ENCODE results near the gene OPN4.

Gene OPN4

DNA sequence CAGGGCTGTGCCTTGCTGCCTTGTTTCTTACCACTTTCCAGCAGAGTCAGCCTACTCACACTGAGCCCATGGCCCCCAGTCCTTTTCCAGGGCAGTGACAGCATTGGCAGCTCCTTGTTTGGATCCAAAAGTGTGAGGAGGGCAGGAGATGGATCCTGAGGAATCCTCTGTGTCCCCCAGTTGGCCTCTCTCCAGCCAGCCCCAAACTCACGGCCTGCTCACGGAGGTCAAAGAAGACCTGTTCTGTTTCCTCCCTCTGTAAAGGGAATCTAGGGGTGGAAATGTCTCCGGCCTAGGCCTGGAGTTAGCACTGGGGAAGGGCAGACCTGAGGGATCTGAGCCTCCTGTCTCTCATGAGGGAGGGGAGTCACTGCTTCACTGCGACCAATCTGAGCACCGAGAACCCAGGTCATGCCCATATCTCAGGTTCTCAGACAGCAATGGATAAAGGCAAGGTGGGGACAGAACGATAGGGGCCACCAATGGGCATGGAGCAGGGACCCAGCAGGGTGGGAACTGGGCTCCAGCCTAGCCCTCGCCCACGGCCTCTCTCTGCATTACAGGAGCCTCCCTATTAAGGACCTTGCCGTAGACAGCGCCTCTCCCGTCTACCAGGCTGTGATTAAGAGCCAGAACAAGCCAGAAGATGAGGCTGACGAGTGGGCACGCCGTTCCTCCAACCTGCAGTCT is 37.1 kb downstream of the OPN4 start:
- no peak overlapping the region for H3K4me3 ChIP-seq (ENCODE audit: low read depth, low read length)
- TF ChIP-seq CTCF (IDR thresholded peaks at IDR 0.05; ENCODE audit: low read depth, low read length) (no peak), MYC (IDR thresholded peaks at IDR 0.05; ENCODE audit: low read depth, low read length) (no peak), POLR2A (IDR thresholded peaks at IDR 0.05; ENCODE audit: extremely low read depth, insufficient read length) (no peak)
- TF ChIP-seq, protein P1, sequence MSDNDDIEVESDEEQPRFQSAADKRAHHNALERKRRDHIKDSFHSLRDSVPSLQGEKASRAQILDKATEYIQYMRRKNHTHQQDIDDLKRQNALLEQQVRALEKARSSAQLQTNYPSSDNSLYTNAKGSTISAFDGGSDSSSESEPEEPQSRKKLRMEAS (IDR thresholded peaks at IDR 0.05; ENCODE audit: low read depth, low read length), result no peak

DNA sequence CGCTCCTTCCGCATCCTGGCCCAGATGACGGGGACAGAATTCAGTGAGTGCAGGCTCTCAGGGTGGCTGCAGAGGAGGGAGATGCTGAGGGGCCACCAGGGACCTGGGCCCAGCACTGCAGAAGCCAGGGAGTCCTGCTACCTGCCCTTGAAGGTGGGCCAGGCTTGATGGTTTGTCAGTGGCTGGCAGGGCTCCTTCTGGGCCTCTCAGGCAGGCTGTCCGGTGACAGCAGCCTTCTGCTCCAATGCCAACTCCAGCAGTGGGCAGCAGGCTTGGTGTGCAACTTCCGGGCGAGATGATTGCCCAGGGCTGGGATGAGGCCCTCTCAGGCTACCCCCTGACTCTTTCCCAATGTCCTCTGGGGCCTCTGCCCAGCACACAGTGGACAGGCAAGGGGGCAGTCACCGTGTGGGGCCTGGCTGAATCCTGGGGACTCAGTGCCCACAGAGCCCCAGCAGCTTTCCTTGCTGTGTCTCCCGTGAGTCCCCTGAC is 37.7 kb downstream of the OPN4 start:
- TF ChIP-seq POLR2A (IDR thresholded peaks at IDR 0.05; ENCODE audit: extremely low read depth, insufficient read length) (no peak), CTCF (IDR thresholded peaks at IDR 0.05; ENCODE audit: low read depth, low read length) (no peak), MYC (IDR thresholded peaks at IDR 0.05; ENCODE audit: low read depth, low read length) (no peak)
- TF ChIP-seq, protein P1 (IDR thresholded peaks at IDR 0.05; ENCODE audit: low read depth, low read length), result no peak
- no peak for DNase-seq (ENCODE audit: low read depth)
- H3K4me3 ChIP-seq (ENCODE audit: low read depth, low read length), result no peak overlapping the region

More for the DNA sequence above, 37.1 kb downstream of the OPN4 start:
- DNase-seq (ENCODE audit: low read depth), result no peak

DNA sequence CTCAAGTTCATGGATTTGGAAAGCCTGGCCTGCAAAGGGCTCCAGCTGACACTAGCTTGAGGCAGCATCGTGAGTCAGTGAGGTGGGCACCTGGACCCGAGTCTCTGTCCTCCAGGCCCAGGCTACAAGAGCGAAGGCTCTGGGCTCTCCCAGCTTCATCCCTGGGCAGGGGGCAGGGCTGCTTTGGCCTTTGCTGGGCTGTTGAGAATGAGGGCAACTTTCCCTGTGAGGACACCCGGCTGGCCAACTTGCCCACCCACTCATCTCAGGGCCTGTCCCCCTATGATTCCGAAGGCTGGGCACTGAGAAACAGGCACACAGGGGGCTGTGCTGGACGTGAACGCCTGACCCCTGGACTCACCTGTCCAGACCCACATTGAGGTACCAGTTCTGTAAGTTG is 38.3 kb downstream of the OPN4 start:
- TF ChIP-seq CTCF (IDR thresholded peaks at IDR 0.05; ENCODE audit: low read depth, low read length) (no peak), MYC (IDR thresholded peaks at IDR 0.05; ENCODE audit: low read depth, low read length) (no peak), POLR2A (IDR thresholded peaks at IDR 0.05; ENCODE audit: extremely low read depth, insufficient read length) (no peak)
- TF ChIP-seq, protein P1 (IDR thresholded peaks at IDR 0.05; ENCODE audit: low read depth, low read length), result no peak
- no peak for DNase-seq (ENCODE audit: low read depth)

GRCh38 chr10:86693275-86693674 is 38.9 kb downstream of the OPN4 start:
- no peak for DNase-seq (ENCODE audit: low read depth)
- TF ChIP-seq POLR2A (IDR thresholded peaks at IDR 0.05; ENCODE audit: extremely low read depth, insufficient read length) (no peak), CTCF (IDR thresholded peaks at IDR 0.05; ENCODE audit: low read depth, low read length) (no peak), MYC (IDR thresholded peaks at IDR 0.05; ENCODE audit: low read depth, low read length) (no peak)
- TF ChIP-seq, protein P1 (IDR thresholded peaks at IDR 0.05; ENCODE audit: low read depth, low read length), result no peak
- no peak overlapping the region for H3K4me3 ChIP-seq (ENCODE audit: low read depth, low read length)

More for the DNA sequence above, 38.3 kb downstream of the OPN4 start:
- no peak overlapping the region for H3K4me3 ChIP-seq (ENCODE audit: low read depth, low read length)

DNA sequence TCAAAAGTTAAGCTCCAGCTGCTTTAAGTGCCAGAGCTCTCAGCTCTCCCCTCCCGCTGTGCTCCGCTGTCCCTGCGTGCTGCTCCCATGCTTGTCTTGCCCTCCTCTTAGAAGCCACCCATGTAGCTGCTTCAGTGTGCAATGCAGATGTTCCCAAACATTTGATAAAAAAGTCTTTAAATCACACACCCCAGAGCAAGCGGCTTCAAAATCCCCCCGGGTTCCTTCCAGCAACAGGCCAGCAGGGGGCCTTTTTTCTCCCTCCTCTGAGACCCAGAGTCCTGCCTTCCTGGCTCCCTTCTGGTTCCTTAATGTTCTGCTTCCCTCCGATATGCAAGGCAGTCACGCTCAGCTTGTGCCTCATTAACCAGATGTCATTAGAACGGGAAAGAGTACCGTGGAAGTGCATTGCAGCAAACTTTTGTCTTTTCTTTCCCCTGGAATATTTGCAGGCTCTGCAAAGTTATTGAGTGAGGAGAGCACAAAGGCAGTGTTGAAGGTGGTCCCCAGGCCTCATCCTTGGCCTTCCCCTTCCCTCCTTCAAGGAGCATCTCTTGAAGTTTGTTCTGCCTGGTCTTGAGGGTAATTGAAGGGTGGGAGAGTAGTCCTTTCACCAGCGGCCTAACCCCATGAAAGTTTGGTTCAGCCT is 39.5 kb downstream of the OPN4 start:
- DNase-seq (ENCODE audit: low read depth), result peak; percentile 52
- TF ChIP-seq CTCF (IDR thresholded peaks at IDR 0.05; ENCODE audit: low read depth, low read length), result peak; percentile 84
- TF ChIP-seq, protein P1 (IDR thresholded peaks at IDR 0.05; ENCODE audit: low read depth, low read length), result no peak
- H3K4me3 ChIP-seq (ENCODE audit: low read depth, low read length), result no peak overlapping the region
